HG03108 (cell line): ENCODE measurements around the gene GALNT1.
"Not testable (repeated sequence)": the region's sequence is repeated elsewhere in the genome, so short reads cannot be mapped to it uniquely, and the experiment has no call there.

Experiments
- ATAC-seq: cut with Tn5 transposase; IDR thresholded peaks from one replicate; pipeline ENCODE4 v1.9.1; 2021; ENCODE audit warnings: moderate library complexity; ENCODE audit not compliant: unreplicated experiment

GALNT1 gene

GRCh38 chr18:35581546-35581897, at the start of gene GALNT1:
Gene GALNT1 (plus strand): TSS chr18:35581740. CDS start chr18:35654663, 72,923 bp downstream.
- ATAC-seq, result no peak

- no peak for ATAC-seq
Observed at GRCh38 chr18:35533916-35534405, 47.6 kb upstream of the GALNT1 start.

- no peak for ATAC-seq
Observed at GRCh38 chr18:35535297-35535696, 46.2 kb upstream of the GALNT1 start.

GRCh38 chr18:35542356-35542755, 39.2 kb upstream of the GALNT1 start:
- no peak for ATAC-seq

- ATAC-seq, result no peak
Observed at GRCh38 chr18:35547008-35547605, 34.4 kb upstream of the GALNT1 start.

GRCh38 chr18:35549564-35549963, 32.0 kb upstream of the GALNT1 start:
- no peak for ATAC-seq

GRCh38 chr18:35553300-35553699, 28.2 kb upstream of the GALNT1 start:
- ATAC-seq, result no peak

- not testable (repeated sequence) for ATAC-seq
Observed at GRCh38 chr18:35555538-35555937, 26.0 kb upstream of the GALNT1 start.

GRCh38 chr18:35559867-35560266, 21.7 kb upstream of the GALNT1 start:
- no peak for ATAC-seq

GRCh38 chr18:35564795-35565453, 16.6 kb upstream of the GALNT1 start:
- ATAC-seq, result peak; percentile 79

GRCh38 chr18:35566019-35566418, 15.5 kb upstream of the GALNT1 start:
- no peak for ATAC-seq

GRCh38 chr18:35570182-35570581, 11.4 kb upstream of the GALNT1 start:
- ATAC-seq, result no peak

GRCh38 chr18:35571138-35571537, 10.4 kb upstream of the GALNT1 start:
- ATAC-seq, result no peak

GRCh38 chr18:35572644-35573043, 8.9 kb upstream of the GALNT1 start:
- ATAC-seq, result no peak

- ATAC-seq, result no peak
Observed at GRCh38 chr18:35573531-35573930, 8.0 kb upstream of the GALNT1 start.

GRCh38 chr18:35576240-35576845, 5.2 kb upstream of the GALNT1 start:
- ATAC-seq, result not testable (repeated sequence)

GRCh38 chr18:35577045-35577848, 4.3 kb upstream of the GALNT1 start:
- ATAC-seq, result peak; percentile 53

- no peak for ATAC-seq
Observed at GRCh38 chr18:35578481-35578880, 3.1 kb upstream of the GALNT1 start.

GRCh38 chr18:35578936-35579335, 2.6 kb upstream of the GALNT1 start:
- ATAC-seq, result no peak

GRCh38 chr18:35580701-35581539, 620 bp upstream of the GALNT1 start:
- ATAC-seq, result peak; percentile 22
